Stomach (tissue), 4 donors: ENCODE results near the gene WNT9A.

ENCODE experiments used
- CTCF ChIP-seq, 7 experiments: fragments of 450-650 bp in 4 of 7; fragments of 200-600 bp in 3 of 7; sonication (generic) in 3 of 7; IDR thresholded peaks; one replicate each; pipeline ENCODE4 v1.5.1; 2016 to 2019; ENCODE audit warnings: antibody characterized with exemption in 7 of 7, control low read depth in 2 of 7, mild to moderate bottlenecking in 1 of 7
- POLR2A ChIP-seq, 4 donors: fragments of 450-650 bp; IDR thresholded peaks; one replicate each; pipeline ENCODE4 v1.6.1; 2016; ENCODE audit warnings: antibody characterized with exemption in 4 of 4, control low read depth in 2 of 4, mild to moderate bottlenecking in 1 of 4, moderate library complexity in 1 of 4

GRCh38 chr1:227880342-227880924, 67.3 kb downstream of the WNT9A start:
- TF ChIP-seq CTCF (IDR thresholded peaks at IDR 0.05) (no peak), POLR2A (IDR thresholded peaks at IDR 0.05) (no peak)
